T-helper 1 cell treated with Interleukin-12 subunit alpha and Interleukin-12 subunit beta and Interleukin-4 antibody, amounts not matched to agents 30 μg/mL and 1 μg/mL, for 36 hours (primary cell): ENCODE data around the gene NHSL1.

Experiments
- H3K27ac Mint-ChIP-seq: one replicate; pipeline ENCODE4 v1.8.0; 2021; ENCODE audit warnings: mild to moderate bottlenecking, mixed read lengths
- H3K27me3 Mint-ChIP-seq: one replicate; pipeline ENCODE4 v1.8.0; 2021; ENCODE audit warnings: low read depth, mixed read lengths
- H3K36me3 Mint-ChIP-seq: one replicate; pipeline ENCODE4 v1.8.0; 2021; ENCODE audit warnings: low read depth, mixed read lengths
- H3K4me1 Mint-ChIP-seq: one replicate; pipeline ENCODE4 v1.8.0; 2021; ENCODE audit warnings: low read depth, mixed read lengths
- H3K4me3 Mint-ChIP-seq: one replicate; pipeline ENCODE4 v1.8.0; 2021; ENCODE audit warnings: mild to moderate bottlenecking, moderate library complexity, mixed read lengths
- H3K9me3 Mint-ChIP-seq: one replicate; pipeline ENCODE4 v1.8.0; 2021; ENCODE audit warnings: mixed read lengths

NHSL1 gene

GRCh38 chr6:138405816-138406413, 93.4 kb downstream of the NHSL1 start:
- Mint-ChIP-seq H3K9me3 (no peaks in the 10 kb centered on the region), H3K27ac (no peak overlapping the region), H3K4me3 (peak overlapping the region; percentile 45), H3K27me3 (peaks cover 18% of the 10 kb centered on the region), H3K36me3 (peaks cover 33% of the 10 kb centered on the region), H3K4me1 (peaks cover 21% of the 10 kb centered on the region)

DNA sequence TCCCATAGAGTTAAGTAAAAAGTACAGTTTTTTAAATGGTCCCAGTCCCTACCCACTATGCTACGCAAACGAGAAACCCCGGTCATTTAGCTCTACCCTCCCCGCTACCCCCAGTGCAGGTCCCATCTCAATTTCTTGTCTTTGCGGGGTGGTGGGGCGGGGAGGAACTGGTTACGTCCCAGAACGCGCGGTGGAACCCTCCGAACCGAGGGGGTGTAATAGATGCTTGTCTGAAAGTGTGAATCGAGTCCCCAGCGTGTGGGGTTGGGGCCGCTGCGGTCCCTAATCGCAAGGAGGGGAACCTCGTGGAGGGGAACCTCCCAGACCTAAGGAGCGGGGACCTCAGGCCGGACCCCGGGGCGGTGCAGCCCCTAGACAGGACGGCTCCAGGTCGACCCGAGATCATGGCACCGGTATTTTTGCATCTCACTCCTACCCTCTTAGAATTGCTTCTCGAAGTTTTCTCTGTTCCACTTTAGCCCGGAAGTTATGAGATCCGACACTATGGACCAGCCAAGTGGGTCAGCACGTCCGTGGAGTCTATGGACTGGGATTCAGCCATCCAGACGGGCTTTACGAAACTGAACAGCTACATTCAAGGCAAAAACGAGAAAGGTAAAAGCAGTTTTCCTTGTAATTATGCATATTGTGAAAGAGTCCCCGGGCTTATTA, 94.5 kb downstream of the NHSL1 start:
- Mint-ChIP-seq H3K36me3 (peaks cover 25% of the 10 kb centered on the region), H3K27ac (peak overlapping the region; percentile 76), H3K4me3 (peak overlapping the region; percentile 82), H3K9me3 (no peaks in the 10 kb centered on the region), H3K27me3 (peaks cover 20% of the 10 kb centered on the region), H3K4me1 (peaks cover 13% of the 10 kb centered on the region)

DNA sequence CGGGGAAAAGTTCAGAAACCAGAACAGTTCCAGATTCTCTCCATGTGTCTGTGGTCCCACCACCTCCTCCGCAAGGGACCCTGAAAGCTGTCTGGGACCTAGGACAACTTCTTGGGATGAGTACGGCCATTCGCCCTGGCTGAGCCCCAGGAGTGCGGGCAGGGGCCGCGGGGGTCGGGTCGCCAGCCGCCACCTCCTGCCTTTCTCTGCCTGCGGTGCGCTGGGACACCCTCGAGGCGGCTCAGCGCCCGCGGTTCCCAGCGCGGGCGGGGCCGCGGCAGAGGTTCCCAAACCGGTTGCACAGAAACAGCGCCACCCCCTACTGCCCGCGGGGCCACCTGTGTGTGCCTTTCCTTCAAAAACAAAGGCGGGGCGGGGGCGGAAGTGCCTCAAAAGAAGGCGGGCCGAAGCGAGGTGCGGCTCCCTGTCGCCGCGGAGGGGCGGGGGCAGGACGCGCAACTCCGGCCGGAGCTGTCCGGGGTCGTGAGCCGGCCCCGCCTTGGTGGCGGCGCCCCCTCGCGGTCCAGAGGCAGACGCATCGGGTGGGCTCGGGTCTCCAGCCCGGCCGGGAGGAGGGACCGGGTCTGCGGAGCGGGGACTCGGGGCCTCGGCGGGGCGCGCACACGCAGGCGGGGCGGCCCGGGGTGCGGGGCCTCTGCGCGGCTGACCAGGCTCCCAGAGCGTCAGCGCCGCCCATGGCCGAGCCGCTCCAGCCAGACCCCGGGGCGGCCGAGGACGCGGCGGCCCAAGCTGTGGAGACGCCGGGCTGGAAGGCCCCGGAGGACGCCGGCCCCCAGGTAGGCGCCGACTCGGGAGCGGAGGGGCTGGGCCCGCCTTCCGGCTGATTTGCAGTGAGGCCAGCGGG, 95.3 kb downstream of the NHSL1 start, which contains the start of gene HEBP2:
TSS of gene HEBP2 (plus strand) at position 423 of the 865 bp plus-strand sequence. CDS start at position 696, 273 bp downstream.
- peaks cover 10% of the 10 kb centered on the region for H3K4me1 Mint-ChIP-seq
- peaks cover 19% of the 10 kb centered on the region for H3K36me3 Mint-ChIP-seq
- peak within 1 kb of the TSS; percentile 82 for H3K4me3 Mint-ChIP-seq
- peaks cover 20% of the 10 kb centered on the region for H3K27me3 Mint-ChIP-seq
- H3K27ac Mint-ChIP-seq, result peak within 1 kb of the TSS; percentile 76
- no peaks in the 10 kb centered on the region for H3K9me3 Mint-ChIP-seq

- Mint-ChIP-seq H3K27me3 (peaks cover 20% of the 10 kb centered on the region), H3K36me3 (peaks cover 14% of the 10 kb centered on the region), H3K4me3 (peak overlapping the region; percentile 76), H3K27ac (no peak overlapping the region), H3K4me1 (peaks cover 10% of the 10 kb centered on the region), H3K9me3 (no peaks in the 10 kb centered on the region)
These were observed 95.9 kb downstream of the NHSL1 start for GRCh38 chr6:138403324-138403800.

DNA sequence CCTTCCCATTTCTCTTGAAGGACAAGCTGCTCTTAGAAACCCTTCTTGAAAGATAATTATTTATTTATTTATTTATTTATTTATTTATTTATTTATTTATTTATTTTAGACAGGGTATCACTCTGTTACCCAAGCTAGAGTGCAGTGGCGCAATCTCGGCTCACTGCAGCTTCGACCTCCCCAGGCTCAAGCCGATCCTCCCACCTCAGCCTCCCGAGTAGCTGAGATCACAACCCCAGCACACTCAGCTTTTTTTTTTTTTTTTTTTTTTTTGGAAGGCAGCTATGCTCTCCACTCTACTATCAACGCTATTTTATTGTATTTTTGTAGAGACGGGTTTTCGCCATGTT, 96.5 kb downstream of the NHSL1 start:
- Mint-ChIP-seq H3K36me3 (peaks cover 11% of the 10 kb centered on the region), H3K4me1 (peaks cover 10% of the 10 kb centered on the region), H3K9me3 (no peaks in the 10 kb centered on the region), H3K4me3 (peak overlapping the region; percentile 50), H3K27me3 (peaks cover 20% of the 10 kb centered on the region), H3K27ac (no peak overlapping the region)

GRCh38 chr6:138401960-138402837, 97.1 kb downstream of the NHSL1 start:
- peaks cover 20% of the 10 kb centered on the region for H3K27me3 Mint-ChIP-seq
- no peak overlapping the region for H3K4me3 Mint-ChIP-seq
- H3K4me1 Mint-ChIP-seq, result peaks cover 10% of the 10 kb centered on the region
- peaks cover 7% of the 10 kb centered on the region for H3K36me3 Mint-ChIP-seq
- H3K27ac Mint-ChIP-seq, result no peak overlapping the region
- H3K9me3 Mint-ChIP-seq, result no peaks in the 10 kb centered on the region

GRCh38 chr6:138400326-138400725, 99.0 kb downstream of the NHSL1 start:
- H3K9me3 Mint-ChIP-seq, result no peaks in the 10 kb centered on the region
- peaks cover 20% of the 10 kb centered on the region for H3K27me3 Mint-ChIP-seq
- H3K27ac Mint-ChIP-seq, result no peak overlapping the region
- peaks cover 1% of the 10 kb centered on the region for H3K36me3 Mint-ChIP-seq
- peaks cover 4% of the 10 kb centered on the region for H3K4me1 Mint-ChIP-seq
- H3K4me3 Mint-ChIP-seq, result no peak overlapping the region

DNA sequence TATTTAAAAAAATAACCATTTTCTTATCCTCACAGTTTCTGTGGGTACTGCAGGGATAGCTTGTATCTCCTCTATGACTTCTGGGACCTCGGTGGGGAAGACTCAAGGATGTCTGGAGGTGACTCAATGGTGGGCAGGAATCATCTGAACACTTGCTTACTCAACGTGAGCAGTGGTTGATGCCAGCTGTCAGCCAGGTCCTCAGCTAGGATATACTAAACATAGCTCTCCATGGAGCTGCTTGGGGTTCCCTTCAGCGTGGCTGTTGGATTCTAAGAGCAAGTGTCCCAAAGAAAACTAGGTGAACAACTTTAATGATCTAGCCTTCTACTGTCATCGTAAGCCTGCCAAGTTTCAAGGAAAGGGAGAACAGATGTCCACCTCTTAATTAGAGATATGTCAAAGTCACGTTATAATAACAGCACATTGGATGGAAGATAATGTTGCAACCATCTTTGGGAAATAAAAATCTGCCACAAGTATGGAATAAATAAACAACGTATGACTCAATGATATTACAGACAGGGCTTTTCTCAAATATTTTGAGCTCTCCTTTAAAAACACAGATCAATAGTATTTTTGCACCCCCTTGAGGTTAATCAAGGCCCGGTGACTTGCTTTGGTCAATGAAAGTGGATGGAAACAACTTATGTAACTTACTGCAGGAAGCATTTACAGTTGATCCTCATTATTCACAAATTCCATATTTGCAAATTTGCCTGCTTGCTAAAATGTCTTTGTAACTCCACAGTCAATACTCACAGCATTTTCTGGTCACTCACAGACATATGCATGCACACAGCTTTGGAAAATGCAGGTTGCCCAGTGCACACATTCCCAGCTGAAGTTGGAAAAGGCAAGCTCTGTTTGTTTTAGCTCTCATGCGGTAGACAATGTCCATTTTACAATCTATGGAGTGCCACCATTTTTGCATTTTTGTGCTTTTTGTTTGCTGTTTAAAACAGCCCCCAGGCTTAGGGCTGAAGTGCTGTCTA, 101.9 kb downstream of the NHSL1 start:
- Mint-ChIP-seq H3K36me3 (no peaks in the 10 kb centered on the region), H3K27ac (no peak overlapping the region), H3K4me3 (no peak overlapping the region), H3K27me3 (peaks cover 14% of the 10 kb centered on the region), H3K4me1 (peaks cover 3% of the 10 kb centered on the region), H3K9me3 (no peaks in the 10 kb centered on the region)

GRCh38 chr6:138396709-138397108, 102.6 kb downstream of the NHSL1 start:
- Mint-ChIP-seq H3K4me1 (peaks cover 3% of the 10 kb centered on the region), H3K9me3 (no peaks in the 10 kb centered on the region), H3K27me3 (peaks cover 9% of the 10 kb centered on the region), H3K27ac (no peak overlapping the region), H3K4me3 (no peak overlapping the region), H3K36me3 (no peaks in the 10 kb centered on the region)

DNA sequence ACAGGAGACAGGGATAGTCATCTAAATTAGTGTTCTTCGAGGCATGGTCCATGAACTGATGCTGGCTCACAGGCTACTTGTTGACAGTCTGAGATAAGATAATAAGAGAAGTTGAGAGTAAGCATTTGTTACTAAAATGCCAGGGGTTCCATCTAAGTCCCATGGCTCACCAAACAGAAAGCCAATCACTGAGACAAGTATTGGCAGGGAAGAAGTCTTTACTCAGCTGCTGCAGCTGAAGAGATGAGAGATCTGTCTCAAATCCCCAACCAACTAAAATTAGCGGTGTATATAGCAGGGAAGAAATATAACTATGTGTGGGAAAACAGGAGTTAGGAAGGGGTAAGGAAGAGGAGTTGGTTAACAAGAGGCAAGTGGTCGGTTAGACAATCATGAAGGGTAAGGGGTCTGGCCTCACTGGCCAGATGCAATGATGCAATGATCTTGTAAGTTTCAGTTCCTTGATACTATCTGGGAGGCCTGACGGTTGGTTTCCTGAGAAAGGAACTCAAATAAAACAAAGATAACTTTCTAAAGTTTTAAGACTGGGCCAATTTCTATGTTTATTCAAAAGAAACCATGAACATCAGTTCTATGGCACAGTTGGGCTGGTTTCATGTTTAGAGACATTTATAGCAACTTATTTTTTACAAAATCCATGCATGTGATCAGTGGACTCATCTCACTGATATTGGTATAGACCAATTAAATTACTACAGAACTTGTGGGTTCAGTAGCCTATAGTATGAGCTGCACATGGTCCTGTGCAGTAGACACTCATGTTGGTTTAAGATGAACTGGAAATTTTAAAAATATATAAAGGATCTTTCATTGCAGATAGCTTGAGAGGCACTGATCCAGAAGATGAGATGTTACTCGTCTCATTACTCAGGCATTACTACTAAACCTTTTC, 105.2 kb downstream of the NHSL1 start:
- Mint-ChIP-seq H3K27ac (no peak overlapping the region), H3K9me3 (no peaks in the 10 kb centered on the region), H3K27me3 (peaks cover 13% of the 10 kb centered on the region), H3K36me3 (no peaks in the 10 kb centered on the region), H3K4me3 (no peak overlapping the region), H3K4me1 (peaks cover 5% of the 10 kb centered on the region)

DNA sequence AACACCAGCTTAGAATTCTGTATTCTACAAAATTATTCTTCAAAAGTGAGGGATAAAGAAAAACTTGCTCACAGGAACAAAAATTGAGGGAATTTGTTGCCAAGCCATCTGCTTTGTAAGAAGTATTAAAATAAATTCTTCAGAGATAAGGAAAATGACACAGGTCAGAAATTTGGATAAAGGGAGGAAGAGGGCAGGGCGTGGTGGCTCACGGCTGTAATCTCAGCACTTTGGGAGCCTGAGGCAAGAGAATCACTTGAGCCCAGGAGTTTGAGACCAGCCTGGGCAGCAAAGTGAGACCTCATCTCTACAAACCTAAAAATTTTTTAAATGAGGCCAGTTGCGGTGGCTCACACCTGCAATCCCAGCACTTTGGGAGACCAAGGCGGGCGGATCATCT, 109.7 kb downstream of the NHSL1 start:
- Mint-ChIP-seq H3K4me3 (no peak overlapping the region), H3K27ac (no peak overlapping the region), H3K9me3 (no peaks in the 10 kb centered on the region), H3K27me3 (peaks cover 20% of the 10 kb centered on the region), H3K36me3 (no peaks in the 10 kb centered on the region), H3K4me1 (peaks cover 5% of the 10 kb centered on the region)

DNA sequence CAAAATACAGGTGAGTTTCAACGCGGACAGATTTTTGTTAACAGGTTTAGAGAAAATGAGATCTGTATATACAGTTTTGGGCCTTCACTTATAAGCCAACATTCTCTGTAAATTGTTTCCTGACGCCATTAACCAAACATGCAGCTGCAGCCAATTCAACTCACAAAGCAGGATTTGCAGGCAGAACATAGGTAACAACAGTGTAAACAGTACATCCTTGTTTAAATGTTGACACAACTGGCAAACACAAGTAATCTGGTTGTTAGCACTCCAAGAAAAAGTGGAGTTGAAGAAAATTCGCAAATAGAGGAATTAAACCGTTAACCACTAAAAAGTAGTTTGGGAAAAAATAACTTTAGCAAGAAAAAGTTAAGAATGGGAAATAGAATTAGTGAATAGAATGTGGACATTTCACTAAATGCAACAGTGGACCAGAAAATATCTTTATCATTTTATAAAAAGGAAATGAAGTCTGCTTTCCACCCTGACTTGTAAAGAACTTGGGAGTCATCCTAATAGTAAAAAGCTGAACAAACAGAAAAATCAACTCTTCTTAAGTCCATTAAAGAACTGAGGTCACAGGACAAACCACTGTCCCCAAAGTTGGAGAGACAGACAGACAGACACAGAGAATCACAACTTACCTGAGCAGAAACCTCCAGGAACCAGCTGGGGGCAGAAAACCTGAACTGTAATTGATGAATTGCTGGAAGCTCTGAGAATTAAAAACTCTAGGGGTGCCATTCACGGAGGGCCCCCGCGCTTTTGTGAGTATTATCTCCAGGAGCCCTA, 111.5 kb downstream of the NHSL1 start:
- Mint-ChIP-seq H3K4me1 (peaks cover 2% of the 10 kb centered on the region), H3K36me3 (no peaks in the 10 kb centered on the region), H3K4me3 (no peak overlapping the region), H3K27me3 (peaks cover 20% of the 10 kb centered on the region), H3K27ac (no peak overlapping the region), H3K9me3 (no peaks in the 10 kb centered on the region)
